Stimulated activated CD4-positive, alpha-beta T cell treated with anti-CD3 and anti-CD28 coated beads, Interleukin-12 subunit alpha, Interleukin-12 subunit beta, amount 100 ng/mL, for 48 hours (primary cell): ENCODE results near the gene DNAJC5G.
"Not testable (repeated sequence)": the region's sequence is repeated elsewhere in the genome, so short reads cannot be mapped to it uniquely, and the experiment has no call there.

ENCODE experiments used
- DNase-seq, 3 donors: peaks; one replicate each; pipeline ENCODE4 v3.0.0-alpha.2; 2020; ENCODE audit warnings: low read depth in 2 of 3, low spot score in 1 of 3

DNAJC5G gene

GRCh38 chr2:27307545-27308358 lies 32.5 kb downstream of the DNAJC5G start:
- no peak for DNase-seq

DNA sequence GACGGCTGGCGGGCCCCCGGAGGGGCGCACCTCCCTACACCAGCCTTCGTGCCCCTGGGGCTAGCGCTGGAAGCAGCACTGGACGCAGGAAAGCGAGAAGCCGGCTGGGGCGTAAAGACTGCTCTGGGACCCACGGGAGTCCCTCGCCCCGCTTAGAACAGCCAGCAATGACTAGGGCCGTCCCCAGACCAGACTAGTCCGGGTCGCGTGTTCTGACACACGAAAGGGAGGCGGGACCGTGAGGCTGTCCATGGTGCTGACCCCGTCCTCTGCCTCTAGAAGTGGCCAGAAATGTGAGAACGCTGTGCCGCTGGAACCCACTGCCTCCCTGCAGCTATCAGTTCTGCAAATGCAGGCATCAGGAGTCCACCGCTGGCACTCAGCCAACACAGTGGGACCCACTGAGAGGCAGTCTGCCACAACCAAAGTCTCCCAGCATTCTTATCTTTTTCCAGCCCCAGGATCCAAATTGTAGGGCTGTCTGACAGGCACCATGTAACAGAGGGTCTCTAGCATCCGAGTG lies 33.2 kb downstream of the DNAJC5G start, which contains the start of gene UCN:
Gene UCN, minus strand, starts transcription at position 87 of the 523 bp plus-strand sequence. CDS start 550 bp downstream, outside the sequence.
- DNase-seq, result no peak

GRCh38 chr2:27309651-27310050 lies 34.4 kb downstream of the DNAJC5G start:
- no peak for DNase-seq

GRCh38 chr2:27312152-27312551 lies 36.9 kb downstream of the DNAJC5G start:
- no peak for DNase-seq

DNA sequence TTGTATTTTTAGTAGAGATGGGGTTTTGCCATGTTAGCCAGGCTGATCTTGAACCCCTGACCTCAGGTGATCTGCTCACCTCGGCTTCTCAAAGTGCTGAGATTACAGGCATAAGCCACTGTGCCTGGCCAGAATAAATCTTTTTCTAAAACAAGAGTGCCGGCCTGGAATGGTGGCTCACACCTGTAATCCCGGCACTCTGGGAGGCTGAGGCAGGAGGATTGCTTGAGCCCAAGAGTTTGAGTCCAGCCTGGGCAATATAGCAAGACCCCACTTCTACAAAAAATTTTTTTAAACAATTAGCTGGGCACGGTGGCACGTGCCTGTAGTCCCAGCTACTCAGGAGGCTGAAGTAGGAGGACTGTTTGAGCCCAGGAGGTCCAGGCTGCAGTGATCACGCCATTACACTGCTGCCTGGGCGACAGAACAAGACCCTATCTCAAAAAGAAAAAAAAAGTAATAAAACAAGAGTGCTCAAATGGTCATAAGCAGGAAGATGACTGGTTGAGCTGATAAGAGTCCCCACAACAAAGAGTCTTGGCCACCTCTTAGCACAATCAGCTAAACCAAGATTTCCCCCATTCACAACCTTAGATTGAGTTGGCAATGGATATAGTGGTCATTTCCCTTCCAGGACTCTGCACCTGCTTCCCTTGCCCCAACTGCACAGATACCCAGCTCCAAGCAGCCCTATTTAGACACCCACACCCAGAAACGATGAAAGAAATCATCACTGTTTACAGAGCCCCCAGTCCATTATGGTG lies 38.8 kb downstream of the DNAJC5G start:
- no peak for DNase-seq

DNA sequence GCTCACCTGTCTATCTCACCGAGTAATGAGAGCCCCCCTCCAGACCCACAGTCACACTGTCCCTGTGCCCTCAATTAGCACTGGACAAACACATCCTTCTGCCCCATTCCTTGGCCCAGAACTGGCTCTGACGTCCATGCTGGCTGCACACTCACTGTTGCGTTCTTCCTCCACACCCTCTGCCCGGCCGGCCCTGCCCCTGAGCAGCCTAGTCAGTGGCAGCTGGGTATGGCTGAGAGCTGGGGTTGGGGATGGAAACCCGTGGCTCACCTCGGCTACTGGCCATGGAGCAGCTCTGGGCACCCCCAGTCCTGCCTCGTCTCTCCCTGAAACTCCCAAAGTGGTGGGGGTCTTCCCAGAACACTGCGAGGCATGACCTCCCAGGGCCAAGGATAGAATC lies 39.5 kb downstream of the DNAJC5G start:
- no peak for DNase-seq

GRCh38 chr2:27315122-27315521 lies 39.9 kb downstream of the DNAJC5G start:
- no peak for DNase-seq

- DNase-seq, result no peak
Measured at GRCh38 chr2:27316655-27317412, 41.6 kb downstream of the DNAJC5G start.

- not testable (repeated sequence) for DNase-seq
Measured at GRCh38 chr2:27319839-27320238, 44.6 kb downstream of the DNAJC5G start.

GRCh38 chr2:27320958-27321543 lies 45.8 kb downstream of the DNAJC5G start:
- DNase-seq, result no peak

DNA sequence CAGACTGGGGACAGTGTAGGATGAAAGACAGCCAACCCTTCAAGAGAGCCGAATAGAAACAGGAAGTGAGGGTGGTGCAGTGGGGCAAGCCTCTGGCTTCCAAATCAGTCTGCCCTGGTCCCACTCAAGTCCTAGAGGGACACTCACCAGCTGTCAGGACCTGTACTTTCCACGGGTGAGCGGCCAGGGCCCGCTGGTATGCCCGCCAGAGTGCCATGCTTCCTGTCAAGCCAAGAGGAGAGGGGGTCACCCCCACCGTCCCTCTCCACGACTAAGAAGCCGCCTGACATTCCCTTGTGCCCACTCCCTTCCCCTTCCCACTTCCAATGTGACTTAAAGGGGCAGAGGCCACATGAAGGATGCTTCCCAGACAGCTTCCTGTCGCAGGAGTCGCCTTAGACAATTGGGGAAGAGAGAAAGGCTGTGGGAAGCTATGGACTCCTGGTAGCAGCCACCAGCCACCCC lies 47.1 kb downstream of the DNAJC5G start:
- no peak for DNase-seq

DNA sequence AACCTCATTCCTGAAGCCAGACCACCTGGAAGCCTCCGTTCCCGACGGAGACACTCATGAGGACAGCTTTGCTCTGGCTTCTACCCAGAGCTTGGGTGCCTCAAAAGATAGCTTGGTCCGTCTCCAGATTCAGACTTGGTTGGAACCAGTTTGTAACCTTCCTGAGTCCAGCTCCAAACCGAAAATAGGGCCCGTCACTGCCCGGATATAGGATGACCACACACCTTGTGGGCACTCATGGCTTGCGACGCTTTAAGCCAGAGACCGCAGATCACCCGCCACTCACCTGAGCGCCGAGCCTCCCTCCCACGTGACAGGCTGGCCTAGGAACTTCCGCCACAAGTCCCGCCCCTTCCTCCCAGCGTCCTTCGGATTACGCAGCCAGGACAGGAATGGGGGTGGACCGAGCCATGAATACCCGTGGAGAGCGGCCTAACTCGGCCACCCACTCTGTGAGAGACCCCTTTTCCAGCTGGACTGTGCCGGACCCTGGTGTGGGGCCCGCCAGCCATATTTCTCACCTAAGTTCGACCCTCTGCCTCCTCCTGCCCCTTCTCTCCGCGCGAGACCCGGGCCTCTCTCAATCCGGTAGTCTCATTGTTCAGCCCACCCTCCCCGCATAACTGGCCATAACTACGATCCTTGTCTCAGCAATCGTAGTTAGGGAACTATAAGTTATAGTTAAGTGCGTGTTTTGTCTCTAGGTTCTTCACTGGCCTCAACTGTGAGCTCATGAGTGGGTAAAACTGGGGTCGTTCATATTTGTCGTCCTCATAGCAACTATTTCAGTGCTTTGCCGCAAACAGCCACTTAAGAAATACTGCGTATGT lies 47.7 kb downstream of the DNAJC5G start, which contains the start of gene MPV17:
Gene MPV17, minus strand, starts transcription at position 332 of the 830 bp plus-strand sequence. CDS start 580 bp downstream, outside the sequence.
- DNase-seq, result peak; percentile 77 to 87 (median 80)

DNA sequence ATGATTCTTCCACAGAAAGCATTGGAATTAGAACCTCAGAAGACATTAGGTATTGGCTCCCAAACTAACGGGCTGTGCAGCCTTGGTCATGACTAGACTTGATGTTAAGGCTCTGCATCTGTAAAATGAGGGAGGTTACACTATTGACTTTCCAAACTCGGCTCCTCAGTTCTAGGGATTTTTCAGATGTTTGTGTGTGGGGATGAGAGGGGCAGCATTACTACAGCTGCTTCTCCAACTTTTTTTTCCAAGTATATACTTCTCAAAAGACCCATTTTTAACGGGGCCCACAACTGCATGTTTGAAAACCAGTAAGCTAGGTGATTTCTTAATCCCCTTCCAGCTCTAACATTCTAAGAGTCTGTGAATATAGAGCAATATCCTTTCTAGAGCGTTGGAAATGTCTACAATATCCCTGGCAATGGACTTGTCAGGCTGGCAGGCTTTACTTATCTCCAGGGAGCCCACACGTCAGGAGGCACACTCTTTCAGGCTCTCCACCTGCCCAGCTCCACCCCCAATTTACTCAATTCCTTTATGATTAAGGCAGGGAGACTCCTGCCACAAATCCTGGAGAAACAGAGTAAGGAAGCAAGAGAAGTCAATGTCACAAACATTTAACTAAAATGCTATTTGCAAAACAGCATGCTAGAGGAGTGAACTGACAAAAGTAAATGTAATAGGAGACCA lies 48.5 kb downstream of the DNAJC5G start:
- no peak for DNase-seq

DNA sequence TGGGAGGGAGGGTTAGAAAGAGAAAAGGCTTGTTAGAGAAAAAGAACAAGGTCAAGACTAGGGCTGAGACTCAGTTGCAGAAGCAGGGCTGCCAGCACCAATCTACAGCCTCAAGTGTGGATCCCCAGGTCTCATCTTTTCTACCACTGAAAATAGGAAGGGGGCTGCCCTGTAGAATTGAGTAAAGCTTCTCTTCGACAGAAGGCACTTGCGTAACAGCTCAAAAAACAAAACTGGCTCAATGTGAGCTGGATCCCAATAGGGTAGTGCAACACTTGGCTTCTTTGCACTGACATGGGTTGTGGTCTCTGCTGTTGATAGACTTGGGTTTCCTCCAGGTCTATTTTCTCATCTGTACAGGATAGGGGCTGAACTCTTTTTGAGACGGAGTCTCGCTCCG lies 49.5 kb downstream of the DNAJC5G start:
- DNase-seq, result no peak
